Hepatocyte (in vitro differentiated cells): Measurements from ENCODE around the gene FOXK1.

ENCODE experiments used
- EZH2phosphoT487 ChIP-seq: fragments of 200-600 bp; sonication (generic); IDR thresholded peaks from one replicate; pipeline ENCODE4 v1.6.1; 2018; ENCODE audit warnings: antibody characterized with exemption, mild to moderate bottlenecking, low read depth, moderate library complexity; ENCODE audit not compliant: unreplicated experiment, severe bottlenecking
- TF ChIP-seq, protein P1 (sequence below): fragments of 200-600 bp; sonication (generic); IDR thresholded peaks from 2 replicates; pipeline ENCODE4 v1.5.1; 2016; ENCODE audit warnings: antibody characterized with exemption, mild to moderate bottlenecking; ENCODE audit not compliant: poor library complexity

DNA sequence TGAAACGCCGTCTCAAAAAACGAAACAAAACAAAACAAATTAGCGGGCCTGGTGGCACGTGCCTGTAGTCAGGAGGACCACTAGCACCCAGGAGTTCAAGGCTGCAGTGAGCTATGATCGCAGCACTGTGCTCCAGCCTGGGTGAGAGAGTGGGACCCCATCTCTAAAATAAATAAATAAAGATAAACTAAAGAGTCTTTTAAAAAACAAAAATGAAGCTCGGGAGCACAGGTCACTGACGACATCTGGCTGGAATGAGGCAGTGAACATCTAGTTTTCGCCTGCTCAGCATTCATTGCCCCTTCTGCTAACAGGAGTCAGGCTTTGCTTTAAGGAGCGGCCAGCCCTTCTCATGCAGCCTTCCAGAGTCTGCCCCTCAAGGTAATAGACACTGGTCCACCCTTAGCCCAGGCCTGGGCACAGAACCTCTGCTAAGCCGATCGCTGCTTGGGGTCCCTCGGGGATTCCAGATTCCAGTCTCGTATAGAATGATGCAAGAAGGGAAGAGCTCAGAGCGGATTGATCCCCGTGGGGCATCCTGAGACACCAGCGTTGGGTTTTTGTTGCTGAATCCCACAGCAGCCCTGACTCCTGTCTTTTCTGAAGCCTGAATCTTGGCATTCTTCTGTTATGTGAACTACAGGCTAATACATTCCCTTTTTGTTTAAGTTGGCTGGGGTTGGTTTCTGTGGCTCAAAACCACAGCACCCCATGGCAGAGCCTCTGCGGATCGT, 14.2 kb upstream of the FOXK1 start:
- TF ChIP-seq, protein P1, sequence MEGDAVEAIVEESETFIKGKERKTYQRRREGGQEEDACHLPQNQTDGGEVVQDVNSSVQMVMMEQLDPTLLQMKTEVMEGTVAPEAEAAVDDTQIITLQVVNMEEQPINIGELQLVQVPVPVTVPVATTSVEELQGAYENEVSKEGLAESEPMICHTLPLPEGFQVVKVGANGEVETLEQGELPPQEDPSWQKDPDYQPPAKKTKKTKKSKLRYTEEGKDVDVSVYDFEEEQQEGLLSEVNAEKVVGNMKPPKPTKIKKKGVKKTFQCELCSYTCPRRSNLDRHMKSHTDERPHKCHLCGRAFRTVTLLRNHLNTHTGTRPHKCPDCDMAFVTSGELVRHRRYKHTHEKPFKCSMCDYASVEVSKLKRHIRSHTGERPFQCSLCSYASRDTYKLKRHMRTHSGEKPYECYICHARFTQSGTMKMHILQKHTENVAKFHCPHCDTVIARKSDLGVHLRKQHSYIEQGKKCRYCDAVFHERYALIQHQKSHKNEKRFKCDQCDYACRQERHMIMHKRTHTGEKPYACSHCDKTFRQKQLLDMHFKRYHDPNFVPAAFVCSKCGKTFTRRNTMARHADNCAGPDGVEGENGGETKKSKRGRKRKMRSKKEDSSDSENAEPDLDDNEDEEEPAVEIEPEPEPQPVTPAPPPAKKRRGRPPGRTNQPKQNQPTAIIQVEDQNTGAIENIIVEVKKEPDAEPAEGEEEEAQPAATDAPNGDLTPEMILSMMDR: no peak
- TF ChIP-seq EZH2phosphoT487: no peak
